Immature natural killer cell (primary cell): ENCODE results near the gene GSG1L. TPM values are rescaled to one million over a fixed set of nuclear protein-coding genes. Genes with fewer than 3 reads are reported as not detected.
A peak's percentile ranks its signal among the peaks of the same experiment; 100 is the strongest.

ENCODE experiments used
- DNase-seq, 3 donors: peaks; one replicate each; pipeline ENCODE4 v3.0.0; 2022; ENCODE audit warnings: mixed read lengths in 1 of 3
- H3K27ac Mint-ChIP-seq, 6 donors: one replicate each; pipeline ENCODE4 v1.8.0; 2020; ENCODE audit warnings: mixed read lengths in 6 of 6, mild to moderate bottlenecking in 5 of 6, inconsistent platforms in 4 of 6, moderate library complexity in 3 of 6
- H3K27me3 Mint-ChIP-seq, 3 donors: one replicate each; pipeline ENCODE4 v1.8.0; 2020 to 2021; ENCODE audit warnings: low read depth in 3 of 3, mild to moderate bottlenecking in 3 of 3, mixed read lengths in 3 of 3, moderate library complexity in 3 of 3, inconsistent platforms in 1 of 3
- H3K36me3 Mint-ChIP-seq, 3 donors: one replicate each; pipeline ENCODE4 v1.8.0; 2020; ENCODE audit warnings: mixed read lengths in 3 of 3, inconsistent platforms in 2 of 3, mild to moderate bottlenecking in 2 of 3
- H3K4me1 Mint-ChIP-seq, 2 donors: one replicate each; pipeline ENCODE4 v1.8.0; 2020; ENCODE audit warnings: inconsistent platforms in 2 of 2, mild to moderate bottlenecking in 2 of 2, mixed read lengths in 2 of 2, moderate library complexity in 1 of 2
- H3K4me3 Mint-ChIP-seq, 5 donors: one replicate each; pipeline ENCODE4 v1.8.0; 2020; ENCODE audit warnings: mild to moderate bottlenecking in 5 of 5, mixed read lengths in 5 of 5, inconsistent platforms in 3 of 5, moderate library complexity in 3 of 5
- H3K9me3 Mint-ChIP-seq, 6 donors: one replicate each; pipeline ENCODE4 v1.8.0; 2020; ENCODE audit warnings: mild to moderate bottlenecking in 6 of 6, mixed read lengths in 6 of 6, inconsistent platforms in 4 of 6, moderate library complexity in 3 of 6
- polyA plus RNA-seq, 3 donors: library from polyadenylated mRNA; unstranded; fragments of 300-500 nt; fragmentation: Illumina TruSeq; gene quantifications; one replicate each; pipeline ENCODE4 v1.2.3, GENCODE V29; 2021

The GSG1L gene
- not detected for polyA plus RNA-seq

DNA sequence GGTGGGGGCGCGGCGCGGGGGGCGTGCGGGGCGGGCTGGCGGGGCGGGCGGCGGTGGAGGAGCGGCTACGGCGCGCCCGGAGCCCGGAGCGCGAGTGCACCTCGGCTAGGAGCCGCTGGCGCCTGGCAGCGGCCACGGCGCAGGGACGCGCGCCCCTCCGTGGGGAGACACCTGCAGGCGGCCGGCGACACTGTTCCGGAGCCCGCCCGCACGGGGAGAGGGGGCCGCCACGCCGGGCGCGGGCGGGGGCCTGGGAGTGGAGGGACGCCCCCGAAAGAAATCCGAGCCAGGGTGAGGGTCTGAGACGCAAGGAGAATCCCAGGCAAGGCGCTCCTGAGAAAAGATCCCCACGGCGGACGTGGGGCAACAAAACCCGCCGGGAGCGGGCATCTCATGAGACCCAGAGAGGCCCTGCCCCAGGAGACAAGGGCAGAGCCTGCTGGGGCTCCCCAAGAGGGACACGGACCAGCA, at the start of gene GSG1L:
GSG1L (minus strand) TSS at position 124 of the 471 bp plus-strand sequence. CDS start 290 bp downstream, outside the sequence.
- no peaks in the 10 kb centered on the region for H3K4me1 Mint-ChIP-seq
- H3K36me3 Mint-ChIP-seq: no peaks in the 10 kb centered on the region
- no peak within 1 kb of the TSS for H3K4me3 Mint-ChIP-seq
- H3K27me3 Mint-ChIP-seq: peaks cover 11 to 37% (median 16%) of the 10 kb centered on the region in 3 donors
- no peaks in the 10 kb centered on the region for H3K9me3 Mint-ChIP-seq
- no peak for DNase-seq
- H3K27ac Mint-ChIP-seq: no peak within 1 kb of the TSS

DNA sequence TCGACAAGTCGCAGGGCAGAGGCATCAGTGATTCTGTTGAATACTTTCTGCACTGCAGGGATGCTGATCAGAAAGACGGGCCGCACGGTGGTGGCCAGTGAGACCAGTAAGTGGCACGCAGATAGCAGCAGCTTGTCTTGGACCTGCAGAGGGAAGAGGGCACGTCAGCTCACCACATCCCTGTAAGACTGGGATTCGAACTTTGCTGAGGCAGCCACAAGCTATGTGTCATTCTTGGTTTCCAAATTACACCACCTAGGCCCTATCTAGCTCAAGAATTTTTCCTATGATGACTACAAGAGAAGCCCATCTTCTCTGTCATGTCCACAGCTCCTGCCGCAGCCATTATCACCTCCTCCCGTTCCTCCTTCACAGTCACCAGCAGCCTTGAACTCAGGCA, 49.4 kb upstream of the GSG1L start:
- Mint-ChIP-seq H3K36me3 (peaks cover 22 to 49% (median 32%) of the 10 kb centered on the region in 3 donors), H3K27me3 (peaks cover 0 to 4% (median 3%) of the 10 kb centered on the region in 3 donors), H3K9me3 (no peaks in the 10 kb centered on the region), H3K4me1 (peaks cover 17 to 29% of the 10 kb centered on the region in 2 donors), H3K4me3 (no peak overlapping the region), H3K27ac (peak overlapping the region in 4 of 6 donors; percentile 20 to 83 (median 52))
- DNase-seq: no peak

DNA sequence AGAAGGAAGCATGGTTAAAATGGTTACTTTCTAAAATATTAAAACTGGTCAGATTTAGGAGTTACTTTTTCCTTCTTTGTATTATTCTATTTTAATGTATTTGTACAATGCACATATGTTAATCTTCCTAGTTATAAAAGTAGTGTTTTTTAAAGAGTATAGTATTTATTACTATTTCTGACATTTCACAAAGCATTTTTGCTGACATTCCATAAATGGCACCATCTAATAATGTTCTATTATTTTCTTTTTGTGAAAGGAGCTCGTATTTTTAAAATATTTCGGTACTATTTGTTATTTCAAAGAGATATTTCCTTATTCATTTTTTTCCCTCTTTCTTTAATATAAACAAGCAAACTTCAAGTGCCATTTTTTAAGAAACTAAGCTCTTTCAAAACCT, 47.5 kb upstream of the GSG1L start:
- Mint-ChIP-seq H3K27me3 (peaks cover 0 to 4% (median 3%) of the 10 kb centered on the region in 3 donors), H3K36me3 (peaks cover 23 to 52% (median 31%) of the 10 kb centered on the region in 3 donors), H3K4me3 (no peak overlapping the region), H3K9me3 (no peaks in the 10 kb centered on the region), H3K27ac (peak overlapping the region in 4 of 6 donors; percentile 43 to 77 (median 58)), H3K4me1 (peaks cover 17 to 33% of the 10 kb centered on the region in 2 donors)
- DNase-seq: no peak

DNA sequence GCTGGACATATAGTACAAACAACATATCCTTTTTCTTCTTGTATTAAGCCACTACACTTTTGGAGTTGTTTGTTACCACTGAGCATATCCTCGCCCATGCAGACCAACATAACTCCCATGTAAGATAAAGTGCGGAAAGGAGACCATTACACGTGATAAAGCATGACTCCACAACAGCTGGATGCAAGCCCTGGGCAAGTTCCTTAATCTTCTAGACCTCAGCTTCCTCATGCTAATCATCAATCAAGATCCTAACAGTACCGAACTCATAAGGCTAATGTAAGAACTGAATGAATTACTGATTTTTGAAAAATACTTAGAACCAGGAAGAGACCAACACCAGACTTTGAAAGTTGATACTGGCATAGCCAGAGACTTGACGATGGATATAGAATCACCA, 47.0 kb upstream of the GSG1L start:
- Mint-ChIP-seq H3K4me3 (no peak overlapping the region), H3K4me1 (peaks cover 17 to 33% of the 10 kb centered on the region in 2 donors), H3K27me3 (peaks cover 0 to 6% (median 3%) of the 10 kb centered on the region in 3 donors), H3K9me3 (no peaks in the 10 kb centered on the region), H3K27ac (peak overlapping the region; percentile 43 to 77 (median 66)), H3K36me3 (peaks cover 18 to 52% (median 35%) of the 10 kb centered on the region in 3 donors)
- DNase-seq: no peak

DNA sequence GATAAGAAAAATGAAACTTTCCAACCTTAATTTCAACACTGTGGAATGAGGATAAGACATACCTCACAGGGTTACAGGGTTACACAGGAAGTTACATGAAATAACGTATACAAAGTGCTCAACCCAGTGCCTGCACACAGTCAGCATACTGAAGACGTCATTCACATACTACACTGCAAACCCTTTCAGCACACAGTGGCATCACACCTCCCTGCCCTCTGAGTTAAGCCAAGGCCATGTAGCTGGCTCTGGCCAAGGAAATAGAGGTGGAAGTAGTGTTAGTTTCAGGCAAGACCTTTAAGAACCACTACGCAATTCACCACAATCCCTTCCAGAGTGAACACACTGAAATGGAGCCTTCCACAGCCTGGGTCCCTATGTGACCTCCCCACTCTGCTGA, 46.6 kb upstream of the GSG1L start:
- H3K27me3 Mint-ChIP-seq: peaks cover 0 to 6% (median 3%) of the 10 kb centered on the region in 3 donors

DNA sequence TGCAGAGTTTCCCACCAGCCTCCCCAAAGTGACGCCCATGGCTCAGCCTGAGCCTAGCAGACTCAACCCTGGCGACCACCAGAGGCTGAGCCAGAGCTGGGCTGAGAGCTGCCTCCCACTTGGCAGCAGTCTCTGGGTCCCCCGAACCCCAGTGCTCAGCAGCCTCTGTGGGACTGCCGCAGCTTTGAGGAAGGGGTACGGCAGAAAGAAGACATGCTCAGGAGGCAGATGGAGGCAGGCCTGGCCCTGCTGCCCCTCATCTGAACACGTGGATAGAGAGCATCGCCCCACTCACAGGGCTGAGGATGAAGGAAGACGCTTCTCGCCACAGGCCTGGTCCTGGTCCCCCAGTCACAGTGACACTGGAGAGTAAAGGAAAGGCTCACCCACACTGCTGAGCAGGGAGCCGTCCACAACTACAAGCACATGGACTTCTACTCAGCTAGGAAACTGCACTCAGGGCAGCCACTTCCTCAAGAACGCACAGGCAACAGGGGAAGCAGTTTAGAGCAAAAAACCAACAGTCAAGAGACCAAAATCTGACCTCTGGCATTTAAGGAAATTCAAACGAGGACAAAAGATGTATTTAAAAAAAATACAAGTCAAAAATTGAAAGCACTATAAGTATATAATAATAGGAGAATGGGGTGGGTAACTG, 45.2 kb upstream of the GSG1L start:
- H3K9me3 Mint-ChIP-seq: no peaks in the 10 kb centered on the region
- peak overlapping the region in 4 of 6 donors; percentile 6 to 70 (median 52) for H3K27ac Mint-ChIP-seq
- H3K36me3 Mint-ChIP-seq: peaks cover 13 to 58% (median 35%) of the 10 kb centered on the region in 3 donors
- no peak overlapping the region for H3K4me3 Mint-ChIP-seq
- H3K27me3 Mint-ChIP-seq: peaks cover 0 to 6% (median 0%) of the 10 kb centered on the region in 3 donors
- no peak for DNase-seq
- H3K4me1 Mint-ChIP-seq: peaks cover 17 to 33% of the 10 kb centered on the region in 2 donors

More for the DNA sequence above, 46.6 kb upstream of the GSG1L start:
- no peak overlapping the region for H3K4me3 Mint-ChIP-seq
- peaks cover 17 to 33% of the 10 kb centered on the region in 2 donors for H3K4me1 Mint-ChIP-seq
- DNase-seq: peak in 2 of 3 donors; percentile 18 to 31
- no peaks in the 10 kb centered on the region for H3K9me3 Mint-ChIP-seq
- H3K27ac Mint-ChIP-seq: peak overlapping the region; percentile 43 to 79 (median 72)
- H3K36me3 Mint-ChIP-seq: peaks cover 16 to 52% (median 34%) of the 10 kb centered on the region in 3 donors

DNA sequence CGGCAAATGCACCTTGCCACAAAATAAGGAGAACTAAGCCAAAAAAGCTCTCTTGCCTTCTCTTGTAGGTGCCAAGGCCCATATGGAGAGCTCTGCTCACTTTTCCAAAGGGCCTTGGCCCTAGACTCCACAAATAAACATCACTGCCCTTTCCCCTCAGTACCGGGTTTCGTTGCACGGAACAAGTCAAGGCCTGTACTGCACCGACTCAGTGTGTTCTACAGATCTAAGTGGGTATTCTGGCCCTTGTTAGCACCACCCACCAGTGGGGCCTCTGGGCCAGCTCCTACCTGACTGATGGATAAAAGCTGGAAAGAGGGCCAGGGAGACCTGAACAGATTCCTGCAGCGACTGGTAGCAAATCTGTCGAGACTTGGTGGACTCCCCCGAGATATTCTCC, 43.7 kb upstream of the GSG1L start:
- H3K36me3 Mint-ChIP-seq: peaks cover 17 to 61% (median 35%) of the 10 kb centered on the region in 3 donors
- H3K27me3 Mint-ChIP-seq: peaks cover 0 to 8% (median 0%) of the 10 kb centered on the region in 3 donors
- peak overlapping the region in 5 of 6 donors; percentile 15 to 70 (median 42) for H3K27ac Mint-ChIP-seq
- no peak for DNase-seq
- H3K9me3 Mint-ChIP-seq: no peaks in the 10 kb centered on the region
- no peak overlapping the region for H3K4me3 Mint-ChIP-seq
- H3K4me1 Mint-ChIP-seq: peaks cover 17 to 33% of the 10 kb centered on the region in 2 donors

DNA sequence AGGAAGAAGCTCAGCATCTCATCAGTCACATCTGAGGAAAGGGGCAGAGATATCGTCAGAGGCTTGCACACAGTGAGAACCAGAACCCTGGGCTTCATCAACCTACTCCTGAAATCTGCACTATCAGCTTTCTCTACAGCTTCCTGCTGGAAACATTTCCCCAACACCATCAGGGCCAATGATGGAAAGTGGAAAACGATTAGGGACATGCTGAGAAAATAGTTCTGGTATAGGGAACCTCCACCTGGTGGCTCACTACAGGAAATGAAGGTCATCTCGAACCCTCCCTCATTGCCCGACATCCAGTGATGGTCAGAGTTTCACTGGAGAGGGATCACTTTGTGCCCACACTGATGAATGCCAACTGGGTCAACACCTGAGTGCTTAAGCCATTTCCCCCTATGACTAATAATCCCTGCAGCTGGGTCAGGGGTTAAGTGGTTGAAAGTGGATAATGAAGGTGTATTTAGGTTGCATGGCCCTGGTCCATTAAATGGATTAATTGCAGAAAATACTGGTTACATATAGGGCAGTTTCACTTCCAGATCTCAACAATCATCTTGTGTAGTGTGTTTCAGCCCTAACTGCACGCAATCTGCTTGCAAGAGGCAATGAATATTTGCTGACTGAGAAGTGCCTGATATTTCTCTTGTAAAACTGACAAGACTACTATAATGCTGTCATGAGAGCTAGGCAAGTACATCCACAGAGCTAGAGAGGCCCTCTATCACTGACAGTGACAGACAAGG, 43.1 kb upstream of the GSG1L start:
- Mint-ChIP-seq H3K27ac (peak overlapping the region in 3 of 6 donors; percentile 28 to 70 (median 48)), H3K4me3 (no peak overlapping the region), H3K36me3 (peaks cover 21 to 65% (median 39%) of the 10 kb centered on the region in 3 donors), H3K4me1 (peaks cover 17 to 33% of the 10 kb centered on the region in 2 donors), H3K27me3 (peaks cover 0 to 6% (median 0%) of the 10 kb centered on the region in 3 donors), H3K9me3 (no peaks in the 10 kb centered on the region)
- DNase-seq: no peak

DNA sequence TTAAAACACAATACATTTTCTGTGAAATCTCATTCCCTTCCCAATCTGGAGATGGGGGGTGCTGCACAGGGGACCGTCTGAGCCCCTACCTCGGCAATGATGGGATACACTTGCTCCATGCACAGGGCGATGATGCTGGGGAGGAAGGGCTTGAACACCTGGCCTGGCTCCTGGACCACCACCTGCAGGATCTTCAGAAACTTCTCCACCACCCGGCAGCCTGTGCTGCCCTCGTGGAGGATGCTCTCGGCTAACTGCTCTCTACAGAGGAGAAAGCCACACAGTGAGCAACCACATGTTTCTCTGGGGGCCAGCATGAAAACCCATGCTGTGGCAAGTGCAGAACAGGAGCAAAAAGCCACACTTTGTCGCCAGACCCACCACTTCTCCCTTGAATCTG, 42.4 kb upstream of the GSG1L start:
- Mint-ChIP-seq H3K4me1 (peaks cover 15 to 27% of the 10 kb centered on the region in 2 donors), H3K36me3 (peaks cover 21 to 60% (median 34%) of the 10 kb centered on the region in 3 donors), H3K27me3 (peaks cover 0 to 6% (median 0%) of the 10 kb centered on the region in 3 donors), H3K27ac (peak overlapping the region in 3 of 6 donors; percentile 7 to 46 (median 39)), H3K4me3 (no peak overlapping the region), H3K9me3 (no peaks in the 10 kb centered on the region)
- no peak for DNase-seq

DNA sequence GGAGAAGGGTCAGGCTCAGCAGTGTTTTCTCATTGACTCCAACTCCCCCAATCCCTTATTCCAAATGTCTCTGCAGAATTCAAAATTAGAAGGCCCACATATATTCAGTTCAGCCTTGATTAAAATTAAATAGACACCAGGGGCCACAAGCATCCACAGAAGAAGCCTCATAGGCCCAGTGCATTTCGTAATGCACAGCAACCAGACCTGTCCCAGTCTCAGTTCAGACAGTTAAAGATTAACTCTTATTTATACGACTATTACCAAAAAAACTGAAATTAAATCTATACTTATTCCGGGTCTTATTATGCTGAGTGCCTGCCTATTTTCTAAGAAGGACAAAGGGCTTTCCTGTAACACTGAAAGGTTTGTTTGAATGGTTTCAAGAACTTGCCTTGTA, 41.8 kb upstream of the GSG1L start:
- H3K9me3 Mint-ChIP-seq: no peaks in the 10 kb centered on the region
- no peak overlapping the region for H3K4me3 Mint-ChIP-seq
- H3K27me3 Mint-ChIP-seq: peaks cover 0 to 6% (median 0%) of the 10 kb centered on the region in 3 donors
- no peak for DNase-seq
- peak overlapping the region in 1 of 6 donors; percentile 39 for H3K27ac Mint-ChIP-seq
- H3K36me3 Mint-ChIP-seq: peaks cover 23 to 57% (median 31%) of the 10 kb centered on the region in 3 donors
- peaks cover 10 to 21% of the 10 kb centered on the region in 2 donors for H3K4me1 Mint-ChIP-seq

DNA sequence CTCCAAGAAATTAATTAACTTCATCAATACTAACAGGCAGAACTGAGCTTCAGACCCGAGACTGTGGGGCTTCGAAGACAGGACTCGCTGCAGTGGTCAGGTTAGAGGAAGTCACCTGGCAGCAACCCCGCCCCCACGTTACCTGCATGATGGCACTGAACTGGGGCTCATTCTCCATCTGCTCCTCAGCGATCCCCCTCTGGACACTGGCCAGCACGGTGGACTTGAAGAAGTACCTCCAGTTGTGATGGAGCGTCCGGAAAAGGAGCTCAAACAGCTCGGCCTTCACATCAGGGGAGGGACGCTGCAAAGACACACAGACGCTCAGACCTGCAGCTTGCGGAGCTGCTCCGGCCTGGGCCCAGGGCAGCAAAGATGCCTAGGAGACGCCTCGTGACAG, 40.9 kb upstream of the GSG1L start:
- no peak for DNase-seq

DNA sequence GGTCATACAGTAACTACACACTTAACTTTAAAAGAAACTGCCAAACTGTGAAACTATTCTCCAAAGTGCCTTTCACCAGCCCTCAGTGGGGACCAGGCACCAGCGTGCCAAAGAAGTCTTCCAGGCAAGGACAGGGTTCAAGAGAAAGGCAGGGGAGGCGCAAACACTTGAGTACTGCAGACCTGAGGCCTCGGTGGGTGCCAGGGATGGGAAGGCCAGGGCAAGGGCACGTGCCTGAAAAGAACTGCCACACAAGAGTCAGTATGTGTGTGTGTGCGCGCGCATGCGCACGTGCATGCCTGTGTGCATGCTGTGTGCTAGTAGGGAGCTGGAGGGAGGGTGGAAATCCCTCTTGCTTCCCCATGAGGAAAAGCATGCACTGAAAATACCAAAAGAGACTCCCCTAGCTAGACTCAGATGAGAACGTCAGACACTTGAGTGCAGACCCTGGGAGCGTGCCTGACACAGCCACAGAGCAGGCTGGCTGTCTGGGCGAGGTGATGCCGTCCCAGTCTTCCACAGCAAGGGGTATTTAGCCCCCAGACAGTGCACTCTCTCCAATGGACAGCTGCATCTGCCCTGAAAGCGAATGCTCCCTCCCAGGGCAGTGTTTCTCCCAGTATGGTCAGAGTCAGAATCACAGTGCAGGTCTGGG, 40.1 kb upstream of the GSG1L start:
- Mint-ChIP-seq H3K4me3 (no peak overlapping the region), H3K4me1 (peaks cover 0 to 8% of the 10 kb centered on the region in 2 donors), H3K27me3 (peaks cover 0 to 4% (median 2%) of the 10 kb centered on the region in 3 donors), H3K9me3 (no peaks in the 10 kb centered on the region), H3K27ac (peak overlapping the region in 1 of 6 donors; percentile 28), H3K36me3 (peaks cover 25 to 65% (median 33%) of the 10 kb centered on the region in 3 donors)
- DNase-seq: no peak

More for the DNA sequence above, 40.9 kb upstream of the GSG1L start:
- H3K27me3 Mint-ChIP-seq: peaks cover 0 to 6% (median 0%) of the 10 kb centered on the region in 3 donors
- H3K4me3 Mint-ChIP-seq: no peak overlapping the region
- no peaks in the 10 kb centered on the region for H3K9me3 Mint-ChIP-seq
- H3K4me1 Mint-ChIP-seq: peaks cover 3 to 12% of the 10 kb centered on the region in 2 donors
- peaks cover 25 to 60% (median 33%) of the 10 kb centered on the region in 3 donors for H3K36me3 Mint-ChIP-seq
- H3K27ac Mint-ChIP-seq: no peak overlapping the region

DNA sequence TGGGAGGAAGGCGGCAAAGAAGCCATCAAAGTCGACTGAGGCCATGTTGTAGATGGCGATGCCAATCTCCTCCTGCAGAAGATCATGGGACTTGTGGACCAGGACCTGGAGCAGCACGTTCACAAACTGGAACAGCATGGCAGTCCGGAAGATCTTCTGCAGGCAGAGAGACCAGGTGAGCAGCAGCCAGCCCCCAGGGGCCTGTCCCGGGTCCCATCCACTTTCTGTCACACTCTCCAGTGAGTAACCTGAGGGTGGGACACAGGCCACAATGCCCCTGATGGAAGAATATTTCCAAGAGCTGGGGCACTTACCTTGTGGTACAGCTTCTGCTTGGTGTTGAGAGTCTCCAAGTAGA, 38.0 kb upstream of the GSG1L start:
- H3K9me3 Mint-ChIP-seq: no peaks in the 10 kb centered on the region
- H3K4me1 Mint-ChIP-seq: no peaks in the 10 kb centered on the region
- peaks cover 2 to 7% (median 3%) of the 10 kb centered on the region in 3 donors for H3K27me3 Mint-ChIP-seq
- DNase-seq: no peak
- no peak overlapping the region for H3K4me3 Mint-ChIP-seq
- peaks cover 16 to 60% (median 23%) of the 10 kb centered on the region in 3 donors for H3K36me3 Mint-ChIP-seq
- no peak overlapping the region for H3K27ac Mint-ChIP-seq
